ENCODE data around the gene GPR153. TPM values are rescaled to one million over a fixed set of nuclear protein-coding genes. Genes with fewer than 3 reads are reported as not detected.
A peak's percentile ranks its signal among the peaks of the same experiment; 100 is the strongest.
"Not testable (repeated sequence)": the region's sequence is repeated elsewhere in the genome, so short reads cannot be mapped to it uniquely, and the experiment has no call there.

Gene GPR153
- total and polyA plus RNA-seq, 2 donors from 2014 or later, result 1.1 to 8.6 TPM

- TF ChIP-seq CTCF (IDR thresholded peaks at IDR 0.05; ENCODE audit: borderline replicate concordance, extremely low read depth, insufficient read depth), result no peak
- H3K9me3 ChIP-seq (ENCODE audit: control insufficient read depth in 2 of 3, insufficient read depth in 1 of 3, low read length in 3 of 3), result no peaks in the 10 kb centered on the region
- no peaks in the 10 kb centered on the region for H3K27me3 ChIP-seq (ENCODE audit: control insufficient read depth, insufficient read depth, low read length)
- FAIRE-seq (no peak), DNase-seq (no peak)
- no peaks in the 10 kb centered on the region for H3K36me3 ChIP-seq (ENCODE audit: control insufficient read depth in 2 of 3, insufficient read depth in 3 of 3, low read length in 3 of 3)
- no peak overlapping the region for H3K27ac ChIP-seq (ENCODE audit: low read depth in 2 of 2, low read length in 2 of 2)
- intact Hi-C loops (cut with DNase I), result no loop called here
- no peak overlapping the region for H3K4me3 ChIP-seq (ENCODE audit: low read length in 3 of 3)
- no peak overlapping the region for H3K9ac ChIP-seq (ENCODE audit: low read length in 3 of 3)
- H3K4me1 ChIP-seq (ENCODE audit: control insufficient read depth in 2 of 3, insufficient read depth in 2 of 3, low read depth in 1 of 3, low read length in 3 of 3), result no peaks in the 10 kb centered on the region
Observed at GRCh38 chr1:6308449-6308848, 47.6 kb upstream of the GPR153 start.

GRCh38 chr1:6307682-6308081 lies 46.8 kb upstream of the GPR153 start:
- FAIRE-seq; H3K4me1 ChIP-seq (ENCODE audit: control insufficient read depth in 2 of 3, insufficient read depth in 2 of 3, low read depth in 1 of 3, low read length in 3 of 3); H3K36me3 ChIP-seq (ENCODE audit: control insufficient read depth in 2 of 3, insufficient read depth in 3 of 3, low read length in 3 of 3); H3K27me3 ChIP-seq (ENCODE audit: control insufficient read depth, insufficient read depth, low read length); H3K9me3 ChIP-seq (ENCODE audit: control insufficient read depth in 2 of 3, insufficient read depth in 1 of 3, low read length in 3 of 3); H3K4me3 ChIP-seq (ENCODE audit: low read length in 3 of 3); intact Hi-C loops (cut with DNase I); H3K27ac ChIP-seq (ENCODE audit: low read depth in 2 of 2, low read length in 2 of 2); H3K9ac ChIP-seq (ENCODE audit: low read length in 3 of 3); DNase-seq: not testable (repeated sequence)

- Histone ChIP-seq H3K4me3 (ENCODE audit: low read length in 3 of 3) (no peak overlapping the region), H3K9ac (ENCODE audit: low read length in 3 of 3) (no peak overlapping the region), H3K36me3 (ENCODE audit: control insufficient read depth in 2 of 3, insufficient read depth in 3 of 3, low read length in 3 of 3) (no peaks in the 10 kb centered on the region), H3K4me1 (ENCODE audit: control insufficient read depth in 2 of 3, insufficient read depth in 2 of 3, low read depth in 1 of 3, low read length in 3 of 3) (no peaks in the 10 kb centered on the region), H3K27me3 (ENCODE audit: control insufficient read depth, insufficient read depth, low read length) (no peaks in the 10 kb centered on the region), H3K27ac (ENCODE audit: low read depth in 2 of 2, low read length in 2 of 2) (no peak overlapping the region), H3K9me3 (ENCODE audit: control insufficient read depth in 2 of 3, insufficient read depth in 1 of 3, low read length in 3 of 3) (no peaks in the 10 kb centered on the region)
- no peak for DNase-seq
- intact Hi-C loops (cut with DNase I), result no loop called here
- no peak for FAIRE-seq
- no peak for TF ChIP-seq CTCF (IDR thresholded peaks at IDR 0.05; ENCODE audit: borderline replicate concordance, extremely low read depth, insufficient read depth)
Observed at GRCh38 chr1:6307099-6307498, 46.2 kb upstream of the GPR153 start.

GRCh38 chr1:6303397-6304012 lies 42.6 kb upstream of the GPR153 start:
- intact Hi-C loops (cut with DNase I), result no loop called here

More at GRCh38 chr1:6303397-6304012, 42.6 kb upstream of the GPR153 start:
- Histone ChIP-seq H3K4me1 (ENCODE audit: control insufficient read depth in 2 of 3, insufficient read depth in 2 of 3, low read depth in 1 of 3, low read length in 3 of 3) (no peaks in the 10 kb centered on the region), H3K9me3 (ENCODE audit: control insufficient read depth in 2 of 3, insufficient read depth in 1 of 3, low read length in 3 of 3) (no peaks in the 10 kb centered on the region), H3K27ac (ENCODE audit: low read depth in 2 of 2, low read length in 2 of 2) (no peak overlapping the region), H3K36me3 (ENCODE audit: control insufficient read depth in 2 of 3, insufficient read depth in 3 of 3, low read length in 3 of 3) (no peaks in the 10 kb centered on the region), H3K4me3 (ENCODE audit: low read length in 3 of 3) (no peak overlapping the region), H3K9ac (ENCODE audit: low read length in 3 of 3) (no peak overlapping the region), H3K27me3 (ENCODE audit: control insufficient read depth, insufficient read depth, low read length) (no peaks in the 10 kb centered on the region)
- DNase-seq (peak in 1 of 5 donors; percentile 22), FAIRE-seq (no peak)
- no peak for TF ChIP-seq CTCF (IDR thresholded peaks at IDR 0.05; ENCODE audit: borderline replicate concordance, extremely low read depth, insufficient read depth)
